Measurements from ENCODE around the gene TSG101.

DNA sequence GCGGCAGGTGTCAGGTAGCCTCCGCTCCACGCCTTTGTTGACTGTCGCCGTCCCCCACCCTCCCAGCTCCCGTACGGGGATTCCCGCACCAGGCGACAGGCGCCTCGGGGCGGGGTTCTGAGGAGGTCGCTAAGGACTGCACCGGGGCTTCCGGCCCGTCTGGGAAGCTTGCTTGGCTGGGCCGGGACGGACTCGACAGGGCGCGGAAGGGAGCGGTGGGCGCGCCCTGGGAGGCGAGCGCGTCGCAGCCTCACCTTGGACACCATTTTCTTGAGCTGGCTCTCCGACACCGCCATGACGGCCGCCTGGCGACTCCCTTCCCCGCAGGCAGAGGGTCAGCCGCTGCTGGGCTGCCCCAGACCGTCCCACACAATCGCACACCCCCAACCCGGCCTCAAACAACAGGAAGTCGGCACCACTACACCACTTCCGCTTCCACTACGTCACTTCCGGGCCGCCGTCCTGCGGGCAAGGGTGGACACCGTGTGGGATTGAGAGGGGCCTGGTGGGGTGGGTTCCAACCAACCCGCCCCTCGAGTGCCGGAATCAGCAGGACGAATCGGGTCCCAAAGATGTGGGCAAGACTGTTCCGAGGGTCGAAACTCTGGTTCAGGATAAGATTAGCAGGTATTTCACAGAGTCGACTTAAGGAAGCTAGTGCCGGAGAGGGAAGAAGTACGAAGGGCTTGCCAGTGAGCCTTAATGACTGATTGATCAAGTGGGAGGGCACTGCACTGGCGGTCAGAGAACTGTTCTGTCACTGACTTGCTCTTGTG, at the start of gene TSG101:
- TF ChIP-seq CTCF (IDR thresholded peaks at IDR 0.05) = peak in 1 of 4 experiments; percentile 15
- TF ChIP-seq POLR2AphosphoS5 (IDR thresholded peaks at IDR 0.05) = peak; percentile 95
- TF ChIP-seq POLR2A (IDR thresholded peaks at IDR 0.05) = peak; percentile 72 to 89

All from gastroesophageal sphincter (tissue), 3 donors.